SK-N-SH (cell line): ENCODE data around the gene POTEJ.
"Not testable (repeated sequence)": the region's sequence is repeated elsewhere in the genome, so short reads cannot be mapped to it uniquely, and the experiment has no call there.

Experiments used
- CHD2 ChIP-seq: fragments of 150-350 bp; IDR thresholded peaks from 2 replicates; pipeline ENCODE4 v1.6.1; 2018; ENCODE audit warnings: low read length; ENCODE audit not compliant: partially characterized antibody
- CTCF ChIP-seq: fragments of 200-600 bp; sonication (generic); IDR thresholded peaks from 2 replicates; pipeline ENCODE4 v1.6.1; 2017; ENCODE audit warnings: antibody characterized with exemption, mild to moderate bottlenecking, moderate library complexity
- ELF1 ChIP-seq: IDR thresholded peaks from 2 replicates; pipeline ENCODE4 v1.4.0; 2012
- EP300 ChIP-seq, 2 experiments: IDR thresholded peaks; 2 replicates each; pipeline versions ENCODE4 v1.4.0 to v1.6.1; 2012; ENCODE audit warnings: borderline replicate concordance in 1 of 2, low read depth in 1 of 2, low read length in 1 of 2
- PBX3 ChIP-seq: IDR thresholded peaks from 2 replicates; pipeline ENCODE4; 2012
- POLR2AphosphoS5 ChIP-seq: IDR thresholded peaks from 2 replicates; pipeline ENCODE4 v1.6.1; 2012; ENCODE audit warnings: low read depth, low read length
- RCOR1 ChIP-seq: fragments of 150-350 bp; IDR thresholded peaks from 2 replicates; pipeline ENCODE4 v1.6.1; 2017; ENCODE audit warnings: antibody characterized with exemption, low read length
- ZBTB33 ChIP-seq: IDR thresholded peaks from 2 replicates; pipeline ENCODE4 v1.4.0; 2012; ENCODE audit warnings: low read depth, borderline replicate concordance

- not testable (repeated sequence) for TF ChIP-seq EP300 (IDR thresholded peaks at IDR 0.05; ENCODE audit: borderline replicate concordance in 1 of 2, low read depth in 1 of 2, low read length in 1 of 2); CTCF; PBX3; ELF1; ZBTB33; RCOR1; CHD2; POLR2AphosphoS5
Measured at GRCh38 chr2:130584726-130585125, 26.5 kb upstream of the POTEJ start.
